Measurements from ENCODE around the gene TMEM178B. TPM values are rescaled to one million over a fixed set of nuclear protein-coding genes. Genes with fewer than 3 reads are reported as not detected.

Gene TMEM178B
- total RNA-seq, 1 experiment from 2014 or later = 0.39 TPM

DNA sequence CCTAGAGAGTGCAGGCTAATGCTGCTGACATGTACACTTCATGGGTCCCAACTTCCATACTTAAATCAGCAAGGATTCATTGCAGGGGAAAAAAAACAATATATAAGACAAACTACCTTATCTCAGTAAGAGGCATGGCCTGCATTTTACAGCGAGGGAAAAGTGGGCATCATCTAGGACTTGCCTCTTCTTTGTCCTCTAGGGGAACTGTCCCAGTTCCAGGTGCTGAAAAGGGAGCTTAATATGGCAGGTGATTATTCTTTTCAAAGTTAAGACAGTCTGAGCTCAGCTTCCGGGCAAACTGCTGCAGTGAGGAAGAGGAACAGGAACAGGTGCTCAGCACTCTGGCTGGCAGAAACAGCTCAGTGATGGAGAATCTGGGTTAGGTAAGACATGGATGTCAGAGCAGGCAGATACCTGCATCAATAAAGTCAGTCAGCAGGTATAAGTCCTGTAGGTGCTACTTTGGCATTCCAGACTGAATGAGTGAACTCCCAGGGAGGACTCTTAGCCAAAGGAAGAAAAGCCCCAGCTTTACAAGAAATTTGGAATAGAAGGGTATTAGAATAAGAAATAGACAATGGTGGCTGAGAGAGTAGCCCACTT lies 147.2 kb downstream of the TMEM178B start:
- CTCF ChIA-PET = no interaction called here
- no peak for ATAC-seq
- POLR2A ChIA-PET = no interaction called here
- DNase-seq (ENCODE audit: low read depth, low spot score) = no peak
- TF ChIP-seq, protein P1, sequence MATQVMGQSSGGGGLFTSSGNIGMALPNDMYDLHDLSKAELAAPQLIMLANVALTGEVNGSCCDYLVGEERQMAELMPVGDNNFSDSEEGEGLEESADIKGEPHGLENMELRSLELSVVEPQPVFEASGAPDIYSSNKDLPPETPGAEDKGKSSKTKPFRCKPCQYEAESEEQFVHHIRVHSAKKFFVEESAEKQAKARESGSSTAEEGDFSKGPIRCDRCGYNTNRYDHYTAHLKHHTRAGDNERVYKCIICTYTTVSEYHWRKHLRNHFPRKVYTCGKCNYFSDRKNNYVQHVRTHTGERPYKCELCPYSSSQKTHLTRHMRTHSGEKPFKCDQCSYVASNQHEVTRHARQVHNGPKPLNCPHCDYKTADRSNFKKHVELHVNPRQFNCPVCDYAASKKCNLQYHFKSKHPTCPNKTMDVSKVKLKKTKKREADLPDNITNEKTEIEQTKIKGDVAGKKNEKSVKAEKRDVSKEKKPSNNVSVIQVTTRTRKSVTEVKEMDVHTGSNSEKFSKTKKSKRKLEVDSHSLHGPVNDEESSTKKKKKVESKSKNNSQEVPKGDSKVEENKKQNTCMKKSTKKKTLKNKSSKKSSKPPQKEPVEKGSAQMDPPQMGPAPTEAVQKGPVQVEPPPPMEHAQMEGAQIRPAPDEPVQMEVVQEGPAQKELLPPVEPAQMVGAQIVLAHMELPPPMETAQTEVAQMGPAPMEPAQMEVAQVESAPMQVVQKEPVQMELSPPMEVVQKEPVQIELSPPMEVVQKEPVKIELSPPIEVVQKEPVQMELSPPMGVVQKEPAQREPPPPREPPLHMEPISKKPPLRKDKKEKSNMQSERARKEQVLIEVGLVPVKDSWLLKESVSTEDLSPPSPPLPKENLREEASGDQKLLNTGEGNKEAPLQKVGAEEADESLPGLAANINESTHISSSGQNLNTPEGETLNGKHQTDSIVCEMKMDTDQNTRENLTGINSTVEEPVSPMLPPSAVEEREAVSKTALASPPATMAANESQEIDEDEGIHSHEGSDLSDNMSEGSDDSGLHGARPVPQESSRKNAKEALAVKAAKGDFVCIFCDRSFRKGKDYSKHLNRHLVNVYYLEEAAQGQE (IDR thresholded peaks at IDR 0.05; ENCODE audit: insufficient read depth in 1 of 2, low read depth in 2 of 2, low read length in 1 of 2) = peak; percentile 79 to 81
- TF ChIP-seq POLR2AphosphoS5 (IDR thresholded peaks at IDR 0.05; ENCODE audit: low read depth, low read length) = no peak
- TF ChIP-seq, protein P2, sequence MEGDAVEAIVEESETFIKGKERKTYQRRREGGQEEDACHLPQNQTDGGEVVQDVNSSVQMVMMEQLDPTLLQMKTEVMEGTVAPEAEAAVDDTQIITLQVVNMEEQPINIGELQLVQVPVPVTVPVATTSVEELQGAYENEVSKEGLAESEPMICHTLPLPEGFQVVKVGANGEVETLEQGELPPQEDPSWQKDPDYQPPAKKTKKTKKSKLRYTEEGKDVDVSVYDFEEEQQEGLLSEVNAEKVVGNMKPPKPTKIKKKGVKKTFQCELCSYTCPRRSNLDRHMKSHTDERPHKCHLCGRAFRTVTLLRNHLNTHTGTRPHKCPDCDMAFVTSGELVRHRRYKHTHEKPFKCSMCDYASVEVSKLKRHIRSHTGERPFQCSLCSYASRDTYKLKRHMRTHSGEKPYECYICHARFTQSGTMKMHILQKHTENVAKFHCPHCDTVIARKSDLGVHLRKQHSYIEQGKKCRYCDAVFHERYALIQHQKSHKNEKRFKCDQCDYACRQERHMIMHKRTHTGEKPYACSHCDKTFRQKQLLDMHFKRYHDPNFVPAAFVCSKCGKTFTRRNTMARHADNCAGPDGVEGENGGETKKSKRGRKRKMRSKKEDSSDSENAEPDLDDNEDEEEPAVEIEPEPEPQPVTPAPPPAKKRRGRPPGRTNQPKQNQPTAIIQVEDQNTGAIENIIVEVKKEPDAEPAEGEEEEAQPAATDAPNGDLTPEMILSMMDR (IDR thresholded peaks at IDR 0.05) = no peak
- no peak for TF ChIP-seq TCF7L2 (IDR thresholded peaks at IDR 0.05; ENCODE audit: low read depth, low read length)
- H3K36me3 ChIP-seq (ENCODE audit: control insufficient read depth, insufficient read depth, low read length) = no peaks in the 10 kb centered on the region
- BruUV-seq (replicated peaks) = no TSS peak
- H3K27ac ChIP-seq (ENCODE audit: low read length) = no peak overlapping the region
- no peak overlapping the region for H3K4me3 ChIP-seq (ENCODE audit: low read depth in 2 of 2, low read length in 2 of 2)
- no peaks in the 10 kb centered on the region; the same call in 1 of the 2 replicates for H3K27me3 ChIP-seq (ENCODE audit: control insufficient read depth, insufficient read depth, low read length)
- intact Hi-C loops (cut with micrococcal nuclease; ENCODE audit: unreplicated experiment) (no loop called here), in situ Hi-C loops (cut with HindIII; ENCODE audit: low pct_unique_long_range_greater_than_20kb, low sequenced_read_pairs) (no loop called here)
- no peaks in the 10 kb centered on the region for H3K9me3 ChIP-seq (ENCODE audit: control insufficient read depth, insufficient read depth, low read depth, low read length)
- no peaks in the 10 kb centered on the region for H3K4me1 ChIP-seq (ENCODE audit: control insufficient read depth, insufficient read depth, low read length)

DNA sequence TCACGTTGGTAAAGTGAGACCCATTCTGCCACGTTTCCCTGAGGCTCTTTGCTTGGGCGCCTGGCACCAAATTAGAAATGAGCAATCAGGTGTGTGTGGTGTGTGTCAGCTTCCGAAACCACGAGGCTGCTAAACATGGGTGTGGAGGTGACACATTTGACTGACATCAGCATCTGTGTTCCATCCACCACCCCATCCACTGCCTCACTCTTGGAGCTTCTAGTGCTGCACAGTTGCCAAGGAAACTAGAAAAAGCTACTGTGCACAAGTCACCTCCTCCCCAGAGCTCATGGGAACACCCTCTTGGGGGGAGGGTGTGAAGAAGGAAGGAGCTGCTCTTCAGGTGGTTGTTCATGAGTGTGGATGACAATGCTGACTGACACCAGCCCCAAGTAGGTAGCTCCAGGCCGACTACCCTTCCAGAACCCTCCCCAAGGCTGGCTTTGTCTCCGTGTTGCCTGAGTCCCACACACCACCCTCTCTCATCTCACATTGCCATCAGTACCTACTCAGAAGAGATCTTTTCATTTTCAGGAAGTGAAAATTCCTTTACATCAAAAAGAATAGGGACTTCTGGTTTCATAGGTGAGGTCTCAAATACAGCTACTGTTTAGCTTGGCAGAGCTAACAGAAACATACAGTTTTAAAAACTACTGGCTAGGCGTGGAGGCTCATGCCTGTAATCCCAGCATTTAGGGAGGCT lies 152.2 kb downstream of the TMEM178B start:
- TF ChIP-seq SIN3A (IDR thresholded peaks at IDR 0.05; ENCODE audit: borderline replicate concordance, insufficient read depth, low read depth, low read length) (no peak), TCF7L2 (IDR thresholded peaks at IDR 0.05; ENCODE audit: low read depth, low read length) (no peak), POLR2AphosphoS5 (IDR thresholded peaks at IDR 0.05; ENCODE audit: low read depth, low read length) (no peak)
- TF ChIP-seq, protein P1 (IDR thresholded peaks at IDR 0.05; ENCODE audit: insufficient read depth in 1 of 2, low read depth in 2 of 2, low read length in 1 of 2) = no peak
- TF ChIP-seq, protein P2 (IDR thresholded peaks at IDR 0.05) = no peak
- POLR2A ChIA-PET = no interaction called here
- no peaks in the 10 kb centered on the region for H3K9me3 ChIP-seq (ENCODE audit: control insufficient read depth, insufficient read depth, low read depth, low read length)
- H3K27ac ChIP-seq (ENCODE audit: low read length) = no peak overlapping the region
- no peaks in the 10 kb centered on the region for H3K36me3 ChIP-seq (ENCODE audit: control insufficient read depth, insufficient read depth, low read length)
- ATAC-seq = no peak
- CTCF ChIA-PET = no interaction called here
- BruUV-seq (replicated peaks) = no TSS peak
- DNase-seq (ENCODE audit: low read depth, low spot score) = no peak
- in situ Hi-C loops (cut with HindIII; ENCODE audit: low pct_unique_long_range_greater_than_20kb, low sequenced_read_pairs) = no loop called here
- no peak overlapping the region for H3K4me3 ChIP-seq (ENCODE audit: low read depth in 2 of 2, low read length in 2 of 2)
- no peaks in the 10 kb centered on the region for H3K27me3 ChIP-seq (ENCODE audit: control insufficient read depth, insufficient read depth, low read length)
- H3K4me1 ChIP-seq (ENCODE audit: control insufficient read depth, insufficient read depth, low read length) = no peaks in the 10 kb centered on the region
- intact Hi-C loops (cut with micrococcal nuclease; ENCODE audit: unreplicated experiment) = no loop called here

All from Panc1 (cell line).